Panc1 (cell line): ENCODE measurements around the gene NDUFA1. TPM values are rescaled to one million over a fixed set of nuclear protein-coding genes. Genes with fewer than 3 reads are reported as not detected.
A peak's percentile ranks its signal among the peaks of the same experiment; 100 is the strongest.

ENCODE experiments used
- ATAC-seq: fragments of 200-7000 bp; cut with Tn5 transposase; 2 replicates; pipeline ENCODE4 v1.9.1; 2020; ENCODE audit warnings: mild to moderate bottlenecking, moderate library complexity
- BruUV-seq: library from RNA; stranded (reverse); fragments of 400-500 nt; replicated peaks from 2 replicates; lab custom pipeline; 2021; lab: Mats Ljungman, UMichigan
- CTCF ChIA-PET: fragments of 300-600 bp; sonication (Branson Sonifier 250); formaldehyde crosslinking; loops from one replicate; lab custom pipeline; 2022; ENCODE audit warnings: antibody characterized with exemption; lab: Charles Lee
- POLR2A ChIA-PET: fragments of 300-600 bp; sonication (Branson Sonifier 250); formaldehyde crosslinking; loops from one replicate; lab custom pipeline; 2022; ENCODE audit warnings: antibody characterized with exemption; lab: Charles Lee
- DNase-seq: peaks from one replicate; pipeline ENCODE4 v3.0.0-alpha.2; 2010; ENCODE audit warnings: low read depth, low spot score
- H3K27ac ChIP-seq: 2 replicates; pipeline ENCODE4 v1.5.1; 2011; ENCODE audit warnings: mild to moderate bottlenecking, low read length, inconsistent platforms
- H3K27me3 ChIP-seq: fragments of 200-500 bp; sonication (Bioruptor generic); 2 replicates; pipeline ENCODE4 v1.6.0; 2014; ENCODE audit warnings: low read length, inconsistent platforms; ENCODE audit not compliant: control insufficient read depth, insufficient read depth
- H3K36me3 ChIP-seq: fragments of 200-500 bp; sonication (Bioruptor generic); 2 replicates; pipeline ENCODE4 v1.5.1; 2014; ENCODE audit warnings: inconsistent platforms, mild to moderate bottlenecking, low read length, moderate library complexity; ENCODE audit not compliant: control insufficient read depth, insufficient read depth
- H3K4me1 ChIP-seq: 2 replicates; pipeline ENCODE4 v1.5.1; 2011; ENCODE audit warnings: inconsistent platforms, mild to moderate bottlenecking, low read length, moderate library complexity; ENCODE audit not compliant: control insufficient read depth, insufficient read depth
- H3K4me3 ChIP-seq, 2 experiments: 2 replicates each; pipeline ENCODE4 v1.5.1; 2011 to 2012; ENCODE audit warnings: low read depth in 2 of 2, low read length in 2 of 2, mild to moderate bottlenecking in 2 of 2, inconsistent platforms in 1 of 2, moderate library complexity in 1 of 2
- H3K9me3 ChIP-seq: fragments of 200-500 bp; sonication (Bioruptor generic); 2 replicates; pipeline ENCODE4 v1.5.1; 2014; ENCODE audit warnings: low read depth, mild to moderate bottlenecking, inconsistent platforms, low read length, moderate library complexity; ENCODE audit not compliant: control insufficient read depth, insufficient read depth
- CTCF ChIP-seq: fragments of 450-650 bp; IDR thresholded peaks from 2 replicates; pipeline ENCODE4 v1.5.1; 2017; ENCODE audit warnings: mild to moderate bottlenecking
- POLR2AphosphoS5 ChIP-seq: IDR thresholded peaks from 2 replicates; pipeline ENCODE4 v1.6.1; 2012; ENCODE audit warnings: mild to moderate bottlenecking, low read depth, low read length, moderate library complexity
- REST ChIP-seq, 2 experiments: IDR thresholded peaks; 2 replicates each; pipeline ENCODE4 v1.6.1; 2011 to 2012; ENCODE audit warnings: low read depth in 2 of 2, control low read depth in 1 of 2, low read length in 1 of 2, mild to moderate bottlenecking in 1 of 2, moderate library complexity in 1 of 2; ENCODE audit not compliant: insufficient read depth in 1 of 2
- SIN3A ChIP-seq: IDR thresholded peaks from 2 replicates; pipeline ENCODE4 v1.6.1; 2012; ENCODE audit warnings: low read depth, mild to moderate bottlenecking, low read length, moderate library complexity, borderline replicate concordance; ENCODE audit not compliant: insufficient read depth
- TCF7L2 ChIP-seq: IDR thresholded peaks from 2 replicates; pipeline ENCODE4 v1.6.1; 2011; ENCODE audit warnings: mild to moderate bottlenecking, low read depth, low read length, inconsistent platforms
- in situ Hi-C: cut with HindIII; loops from 2 replicates; pipeline ENCODE4 v1.10.0; 2016; ENCODE audit warnings: low sequenced_read_pairs, low pct_unique_long_range_greater_than_20kb
- intact Hi-C: fragments of 100-400 bp; cut with micrococcal nuclease; formaldehyde crosslinking; loops from one replicate; pipeline ENCODE4 v1.10.0; 2022; ENCODE audit not compliant: unreplicated experiment
- total RNA-seq: library from RNA; stranded (reverse); gene quantifications from one replicate; pipeline ENCODE4 v1.2.1, GENCODE V29; 2021; ENCODE audit not compliant: unreplicated experiment

Gene NDUFA1
- total RNA-seq, 1 experiment from 2014 or later = 252 TPM

GRCh38 chrX:119826399-119826959 lies 45.2 kb upstream of the NDUFA1 start:
- TF ChIP-seq POLR2AphosphoS5 (no peak), SIN3A (no peak), REST (IDR thresholded peaks at IDR 0.05; ENCODE audit: insufficient read depth in 1 of 2, low read depth in 2 of 2, low read length in 1 of 2) (no peak), TCF7L2 (no peak)
- intact Hi-C loops (no loop called here), in situ Hi-C loops (no loop called here)
- BruUV-seq = no TSS peak
- H3K36me3 ChIP-seq = no peaks in the 10 kb centered on the region
- H3K4me1 ChIP-seq = no peaks in the 10 kb centered on the region
- no peaks in the 10 kb centered on the region for H3K27me3 ChIP-seq
- no peak overlapping the region for H3K4me3 ChIP-seq
- H3K9me3 ChIP-seq = no peaks in the 10 kb centered on the region
- ChIA-PET POLR2A (no interaction called here), CTCF (no interaction called here)
- ATAC-seq = no peak
- DNase-seq = peak; percentile 5
- H3K27ac ChIP-seq = no peak overlapping the region

- no peaks in the 10 kb centered on the region for H3K9me3 ChIP-seq
- POLR2A ChIA-PET = no interaction called here
- no peak overlapping the region for H3K4me3 ChIP-seq
- DNase-seq = no peak
- no peak for TF ChIP-seq REST (IDR thresholded peaks at IDR 0.05; ENCODE audit: insufficient read depth in 1 of 2, low read depth in 2 of 2, low read length in 1 of 2)
- TF ChIP-seq CTCF = no peak
- TF ChIP-seq SIN3A = no peak
- no peak for TF ChIP-seq POLR2AphosphoS5
- no peak for TF ChIP-seq TCF7L2
- H3K36me3 ChIP-seq = peaks cover 3% of the 10 kb centered on the region
- CTCF ChIA-PET = no interaction called here
- ATAC-seq = no peak
- intact Hi-C loops (no loop called here), in situ Hi-C loops (no loop called here)
- BruUV-seq = no TSS peak
- H3K4me1 ChIP-seq = no peaks in the 10 kb centered on the region
- H3K27ac ChIP-seq = no peak overlapping the region
- H3K27me3 ChIP-seq = no peaks in the 10 kb centered on the region
Observed at GRCh38 chrX:119828446-119828845, 43.2 kb upstream of the NDUFA1 start.
